SK-N-SH (cell line): ENCODE results near the gene TRMT61B. TPM values are rescaled to one million over a fixed set of nuclear protein-coding genes. Genes with fewer than 3 reads are reported as not detected.

Experiments used
- CTCF ChIA-PET: fragments of 300-600, 350-600 bp; formaldehyde crosslinking; extraction: SDS; loops from one replicate; lab custom pipeline; 2021; lab: Yijun Ruan, JAX
- POLR2A ChIA-PET: fragments of 350-600 bp; sonication (Branson Sonifier 250); formaldehyde crosslinking; extraction: SDS; loops from one replicate; lab custom pipeline; 2020; ENCODE audit warnings: antibody characterized with exemption, inconsistent platforms; lab: Yijun Ruan, JAX
- DNase-seq: peaks from one replicate; pipeline ENCODE4 v3.0.0; 2012
- H2AFZ ChIP-seq: fragments of 200-600 bp; sonication (generic); 2 replicates; pipeline ENCODE4 v1.8.1; 2016; ENCODE audit warnings: antibody characterized with exemption, mild to moderate bottlenecking, low read depth
- H3F3A ChIP-seq: fragments of 200-600 bp; sonication (generic); replicated peaks from 2 replicates; pipeline ENCODE3; 2016; ENCODE audit warnings: antibody characterized with exemption, mild to moderate bottlenecking; ENCODE audit not compliant: insufficient read depth
- H3K27ac ChIP-seq, 2 experiments: fragments of 200-500 bp in 1 of 2; fragments of 200-600 bp in 1 of 2; sonication (Bioruptor generic) in 1 of 2; sonication (generic), shearing (Covaris generic) in 1 of 2; 2 replicates each; pipeline versions ENCODE4 v1.5.1 to v1.6.1; 2014 to 2016; ENCODE audit warnings: low read depth in 2 of 2, inconsistent platforms in 1 of 2, low read length in 1 of 2, mild to moderate bottlenecking in 1 of 2, mixed read lengths in 1 of 2
- H3K27me3 ChIP-seq: fragments of 200-600 bp; sonication (generic), shearing (Covaris generic); 2 replicates; pipeline ENCODE4 v1.6.1; 2016; ENCODE audit warnings: mixed run types; ENCODE audit not compliant: insufficient read depth
- H3K36me3 ChIP-seq, 2 experiments: fragments of 200-500 bp in 1 of 2; fragments of 200-600 bp in 1 of 2; sonication (Bioruptor generic) in 1 of 2; sonication (generic) in 1 of 2; replicated peaks in 1 of 2; 2 replicates each; pipeline versions ENCODE3 to v1.5.1; 2014 to 2016; ENCODE audit warnings: low read length in 1 of 2, mild to moderate bottlenecking in 1 of 2; ENCODE audit not compliant: insufficient read depth in 2 of 2, control insufficient read depth in 1 of 2
- H3K4me1 ChIP-seq, 2 experiments: fragments of 200-500 bp in 1 of 2; fragments of 200-600 bp in 1 of 2; sonication (Bioruptor generic) in 1 of 2; sonication (generic), shearing (Covaris generic) in 1 of 2; 2 replicates each; pipeline versions ENCODE4 v1.5.1 to v1.6.1; 2014 to 2016; ENCODE audit warnings: low read depth in 1 of 2, low read length in 1 of 2, mixed run types in 1 of 2; ENCODE audit not compliant: insufficient read depth in 2 of 2, control insufficient read depth in 1 of 2
- H3K4me2 ChIP-seq: fragments of 200-600 bp; sonication (generic), shearing (Covaris generic); 2 replicates; pipeline ENCODE4 v1.6.1; 2017; ENCODE audit warnings: mixed run types
- H3K4me3 ChIP-seq, 2 experiments: fragments of 200-500 bp in 1 of 2; fragments of 200-600 bp in 1 of 2; sonication (Bioruptor generic) in 1 of 2; sonication (generic), shearing (Covaris generic) in 1 of 2; 2 replicates each; pipeline versions ENCODE4 v1.5.1 to v1.8.1; 2014 to 2016; ENCODE audit warnings: low read depth in 2 of 2, inconsistent platforms in 1 of 2, low read length in 1 of 2, mild to moderate bottlenecking in 1 of 2, mixed read lengths in 1 of 2, moderate library complexity in 1 of 2
- H3K79me2 ChIP-seq: fragments of 200-600 bp; sonication (generic); 2 replicates; pipeline ENCODE4 v1.8.1; 2017; ENCODE audit warnings: mild to moderate bottlenecking; ENCODE audit not compliant: insufficient read depth
- H3K9ac ChIP-seq: fragments of 200-600 bp; sonication (generic); 2 replicates; pipeline ENCODE4 v1.6.1; 2017; ENCODE audit warnings: mixed run types
- H3K9me2 ChIP-seq: fragments of 200-600 bp; sonication (generic); 2 replicates; pipeline ENCODE4 v1.6.1; 2017; ENCODE audit warnings: mixed run types
- H3K9me3 ChIP-seq: fragments of 200-600 bp; sonication (generic); 2 replicates; pipeline ENCODE4 v1.6.1; 2017; ENCODE audit warnings: mixed run types, mild to moderate bottlenecking, moderate library complexity
- H4K20me1 ChIP-seq: fragments of 200-600 bp; sonication (generic); 2 replicates; pipeline ENCODE4 v1.6.1; 2017; ENCODE audit warnings: mild to moderate bottlenecking, mixed run types; ENCODE audit not compliant: insufficient read depth
- CHD2 ChIP-seq: fragments of 150-350 bp; IDR thresholded peaks from 2 replicates; pipeline ENCODE4 v1.6.1; 2018; ENCODE audit warnings: low read length; ENCODE audit not compliant: partially characterized antibody
- ELF1 ChIP-seq: IDR thresholded peaks from 2 replicates; pipeline ENCODE4 v1.4.0; 2012
- EZH2phosphoT487 ChIP-seq: fragments of 200-600 bp; sonication (generic); IDR thresholded peaks from 2 replicates; pipeline ENCODE4 v1.6.1; 2017; ENCODE audit warnings: low read depth, mixed run types, mild to moderate bottlenecking, antibody characterized with exemption, moderate library complexity, borderline replicate concordance
- FOXJ3 ChIP-seq: sonication (generic); formaldehyde crosslinking; IDR thresholded peaks from 2 replicates; pipeline ENCODE4 v1.5.1; 2020; ENCODE audit warnings: mild to moderate bottlenecking, missing genetic modification reagents
- FOXM1 ChIP-seq: IDR thresholded peaks from 2 replicates; pipeline ENCODE4 v1.4.0; 2012; ENCODE audit warnings: low read depth, mild to moderate bottlenecking
- GABPA ChIP-seq: IDR thresholded peaks from 2 replicates; pipeline ENCODE4 v1.4.0; 2012; ENCODE audit warnings: low read depth, mild to moderate bottlenecking
- GATA2 ChIP-seq: sonication (generic); formaldehyde crosslinking; IDR thresholded peaks from 2 replicates; pipeline ENCODE4 v1.5.0; 2020; ENCODE audit warnings: mild to moderate bottlenecking, missing genetic modification reagents
- MXI1 ChIP-seq: IDR thresholded peaks from 2 replicates; pipeline ENCODE4 v1.6.1; 2012; ENCODE audit warnings: mild to moderate bottlenecking, low read depth, low read length, improper control_type of control experiment
- NRF1 ChIP-seq: IDR thresholded peaks from 2 replicates; pipeline ENCODE4 v1.6.1; 2012; ENCODE audit warnings: low read depth, mild to moderate bottlenecking, low read length
- POLR2AphosphoS5 ChIP-seq: IDR thresholded peaks from 2 replicates; pipeline ENCODE4 v1.6.1; 2012; ENCODE audit warnings: low read depth, low read length
- RXRA ChIP-seq: IDR thresholded peaks from 2 replicates; pipeline ENCODE4 v1.4.0; 2012; ENCODE audit warnings: low read depth, mild to moderate bottlenecking, borderline replicate concordance
- SIN3A ChIP-seq: IDR thresholded peaks from 2 replicates; pipeline ENCODE4 v1.6.1; 2012; ENCODE audit warnings: low read depth, mild to moderate bottlenecking, low read length, moderate library complexity, borderline replicate concordance
- TAF1 ChIP-seq: IDR thresholded peaks from 2 replicates; pipeline ENCODE4 v1.6.1; 2012; ENCODE audit warnings: low read depth, mild to moderate bottlenecking, low read length, moderate library complexity, borderline replicate concordance
- TCF12 ChIP-seq: IDR thresholded peaks from 2 replicates; pipeline ENCODE4 v1.4.0; 2012
- YY1 ChIP-seq: IDR thresholded peaks from 2 replicates; pipeline ENCODE4 v1.4.0; 2012; ENCODE audit warnings: low read depth, mild to moderate bottlenecking
- WGBS: methylation state at CpG from one replicate; pipeline ENCODE4 v1.1.6; 2017; ENCODE audit warnings: low lambda C conversion rate; 5-methylcytosine and 5-hydroxymethylcytosine counted together
- polyA plus RNA-seq, 3 experiments: library from polyadenylated mRNA; depleted of rRNA; stranded (reverse); fragments of >200 nt; gene quantifications; 2 replicates each; pipeline ENCODE4 v1.2.3, GENCODE V29; 2012
- TF ChIP-seq, protein P1 (sequence below): fragments of 200-600 bp; sonication (generic); IDR thresholded peaks from 2 replicates; pipeline ENCODE4 v1.6.1; 2017; ENCODE audit warnings: antibody characterized with exemption, mild to moderate bottlenecking, moderate library complexity
- TF ChIP-seq, protein P2 (sequence below): IDR thresholded peaks from 2 replicates; pipeline ENCODE4 v1.4.0; 2012; ENCODE audit warnings: low read depth, borderline replicate concordance
- TF ChIP-seq, protein P3 (sequence below): IDR thresholded peaks from 2 replicates; pipeline ENCODE4 v1.4.0; 2012; ENCODE audit warnings: low read depth
- TF ChIP-seq, protein P4 (sequence below): IDR thresholded peaks from 2 replicates; pipeline ENCODE4 v1.4.0; 2012; ENCODE audit warnings: low read depth, borderline replicate concordance
- TF ChIP-seq, protein P5 (sequence below): IDR thresholded peaks from 2 replicates; pipeline ENCODE4; 2012
- TF ChIP-seq, protein P6 (sequence below): IDR thresholded peaks from 2 replicates; pipeline ENCODE4 v1.6.1; 2012; ENCODE audit warnings: mild to moderate bottlenecking, low read depth, low read length, moderate library complexity

The TRMT61B gene
- 11.0 and 11.4 TPM in 2 replicates for polyA plus RNA-seq (2012; rRNA removed)
- polyA plus RNA-seq (2012; cell fraction: cytosol; rRNA removed) = 13.7 and 16.6 TPM in 2 replicates
- polyA plus RNA-seq (2012; cell fraction: nucleus; rRNA removed) = 11.6 and 13.2 TPM in 2 replicates

DNA sequence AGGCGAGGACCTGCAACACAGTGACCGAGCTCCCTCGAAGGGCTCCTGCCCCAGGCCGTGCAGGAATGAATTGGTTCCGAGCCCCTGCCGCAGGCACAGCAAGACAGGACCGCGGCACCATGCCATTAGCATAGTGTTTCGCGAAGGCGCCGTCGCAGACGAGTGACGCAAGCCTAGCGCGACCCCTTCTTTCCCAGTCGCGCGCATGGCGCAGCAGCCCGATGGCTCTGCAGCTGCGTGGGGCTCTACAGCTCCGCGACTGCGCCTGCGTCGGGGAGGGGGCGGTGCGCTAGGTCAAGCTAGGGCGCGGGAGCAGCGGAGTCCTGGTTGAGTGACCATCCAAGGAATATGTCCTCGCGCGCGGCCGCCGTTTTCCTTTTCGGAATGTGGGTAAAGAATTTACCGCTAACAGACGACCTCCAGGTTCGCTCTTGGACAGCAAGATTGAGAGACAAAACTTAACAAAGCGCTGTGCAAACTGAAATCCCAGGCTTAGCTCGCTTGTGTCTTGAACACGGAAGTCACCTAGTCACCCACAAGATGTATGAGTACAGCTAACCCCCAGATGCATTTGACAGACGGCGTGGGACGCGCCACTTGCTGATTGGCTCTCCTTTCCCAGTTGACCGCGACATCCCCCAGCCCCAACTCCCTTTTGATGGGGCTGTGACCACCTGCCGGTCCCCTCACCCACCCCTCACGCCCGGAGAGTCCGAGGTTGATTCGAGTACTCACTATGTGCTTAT is at the start of gene TRMT61B:
TSS of gene TRMT61B (minus strand) at position 164 of the 746 bp plus-strand sequence. CDS start at position 132, 32 bp downstream.
- peaks cover 0 to 4% of the 10 kb centered on the region in 2 experiments for H3K36me3 ChIP-seq
- H2AFZ ChIP-seq = peak within 1 kb of the TSS; percentile 97
- peak within 1 kb of the TSS; percentile 87 for H3K9ac ChIP-seq
- peak within 1 kb of the TSS; percentile 80 to 90 for H3K4me3 ChIP-seq
- DNase-seq = peak; percentile 99
- H3K4me1 ChIP-seq = peaks cover 10 to 17% of the 10 kb centered on the region in 2 experiments; a peak in 3 of 4 replicates
- H3K27ac ChIP-seq = peak within 1 kb of the TSS; percentile 60 to 71
- no peaks in the 10 kb centered on the region for H4K20me1 ChIP-seq
- CTCF ChIA-PET = interaction anchor here (1.2 to 2.5 kb wide), 2 partner anchors 276 to 304 kb away, joined by 3 to 13 read pairs; no protein-coding TSS in a partner anchor
- H3F3A ChIP-seq = peaks cover 3% of the 10 kb centered on the region
- H3K79me2 ChIP-seq = peaks cover 46% of the 10 kb centered on the region
- POLR2A ChIA-PET = interaction anchor here (0.6 to 2.4 kb wide), 5 partner anchors 10 to 205 kb away, joined by 3 to 13 read pairs (median 4); partner anchors contain the start of genes PPP1CB and WDR43
- WGBS = 2% methylated on average over 49 of the region's 57 CpGs
- H3K9me2 ChIP-seq = no peaks in the 10 kb centered on the region
- peak within 1 kb of the TSS; percentile 95 for H3K4me2 ChIP-seq
- no peaks in the 10 kb centered on the region for H3K9me3 ChIP-seq
- H3K27me3 ChIP-seq = peaks cover 3% of the 10 kb centered on the region; the same call in 1 of the 2 replicates
- peak; percentile 77 for TF ChIP-seq ELF1
- TF ChIP-seq MXI1 = peak; percentile 98
- no peak for TF ChIP-seq RXRA
- TF ChIP-seq EZH2phosphoT487 = no peak
- TF ChIP-seq, protein P1, sequence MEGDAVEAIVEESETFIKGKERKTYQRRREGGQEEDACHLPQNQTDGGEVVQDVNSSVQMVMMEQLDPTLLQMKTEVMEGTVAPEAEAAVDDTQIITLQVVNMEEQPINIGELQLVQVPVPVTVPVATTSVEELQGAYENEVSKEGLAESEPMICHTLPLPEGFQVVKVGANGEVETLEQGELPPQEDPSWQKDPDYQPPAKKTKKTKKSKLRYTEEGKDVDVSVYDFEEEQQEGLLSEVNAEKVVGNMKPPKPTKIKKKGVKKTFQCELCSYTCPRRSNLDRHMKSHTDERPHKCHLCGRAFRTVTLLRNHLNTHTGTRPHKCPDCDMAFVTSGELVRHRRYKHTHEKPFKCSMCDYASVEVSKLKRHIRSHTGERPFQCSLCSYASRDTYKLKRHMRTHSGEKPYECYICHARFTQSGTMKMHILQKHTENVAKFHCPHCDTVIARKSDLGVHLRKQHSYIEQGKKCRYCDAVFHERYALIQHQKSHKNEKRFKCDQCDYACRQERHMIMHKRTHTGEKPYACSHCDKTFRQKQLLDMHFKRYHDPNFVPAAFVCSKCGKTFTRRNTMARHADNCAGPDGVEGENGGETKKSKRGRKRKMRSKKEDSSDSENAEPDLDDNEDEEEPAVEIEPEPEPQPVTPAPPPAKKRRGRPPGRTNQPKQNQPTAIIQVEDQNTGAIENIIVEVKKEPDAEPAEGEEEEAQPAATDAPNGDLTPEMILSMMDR = no peak
- TF ChIP-seq POLR2AphosphoS5 = peak; percentile 90
- TF ChIP-seq SIN3A = peak; percentile 85; the same call in 1 of the 2 replicates
- TF ChIP-seq NRF1 = peak; percentile 97
- TF ChIP-seq, protein P2, sequence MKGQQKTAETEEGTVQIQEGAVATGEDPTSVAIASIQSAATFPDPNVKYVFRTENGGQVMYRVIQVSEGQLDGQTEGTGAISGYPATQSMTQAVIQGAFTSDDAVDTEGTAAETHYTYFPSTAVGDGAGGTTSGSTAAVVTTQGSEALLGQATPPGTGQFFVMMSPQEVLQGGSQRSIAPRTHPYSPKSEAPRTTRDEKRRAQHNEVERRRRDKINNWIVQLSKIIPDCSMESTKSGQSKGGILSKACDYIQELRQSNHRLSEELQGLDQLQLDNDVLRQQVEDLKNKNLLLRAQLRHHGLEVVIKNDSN = no peak
- peak; percentile 44; the same call in 1 of the 2 replicates for TF ChIP-seq FOXJ3 (CRISPR knock-in tag)
- TF ChIP-seq, protein P3, sequence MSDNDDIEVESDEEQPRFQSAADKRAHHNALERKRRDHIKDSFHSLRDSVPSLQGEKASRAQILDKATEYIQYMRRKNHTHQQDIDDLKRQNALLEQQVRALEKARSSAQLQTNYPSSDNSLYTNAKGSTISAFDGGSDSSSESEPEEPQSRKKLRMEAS = peak; percentile 95
- peak; percentile 87 for TF ChIP-seq CHD2
- TF ChIP-seq TCF12 = peak; percentile 41; the same call in 1 of the 2 replicates
- TF ChIP-seq, protein P4, sequence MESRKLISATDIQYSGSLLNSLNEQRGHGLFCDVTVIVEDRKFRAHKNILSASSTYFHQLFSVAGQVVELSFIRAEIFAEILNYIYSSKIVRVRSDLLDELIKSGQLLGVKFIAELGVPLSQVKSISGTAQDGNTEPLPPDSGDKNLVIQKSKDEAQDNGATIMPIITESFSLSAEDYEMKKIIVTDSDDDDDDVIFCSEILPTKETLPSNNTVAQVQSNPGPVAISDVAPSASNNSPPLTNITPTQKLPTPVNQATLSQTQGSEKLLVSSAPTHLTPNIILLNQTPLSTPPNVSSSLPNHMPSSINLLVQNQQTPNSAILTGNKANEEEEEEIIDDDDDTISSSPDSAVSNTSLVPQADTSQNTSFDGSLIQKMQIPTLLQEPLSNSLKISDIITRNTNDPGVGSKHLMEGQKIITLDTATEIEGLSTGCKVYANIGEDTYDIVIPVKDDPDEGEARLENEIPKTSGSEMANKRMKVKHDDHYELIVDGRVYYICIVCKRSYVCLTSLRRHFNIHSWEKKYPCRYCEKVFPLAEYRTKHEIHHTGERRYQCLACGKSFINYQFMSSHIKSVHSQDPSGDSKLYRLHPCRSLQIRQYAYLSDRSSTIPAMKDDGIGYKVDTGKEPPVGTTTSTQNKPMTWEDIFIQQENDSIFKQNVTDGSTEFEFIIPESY = 0 out of 2 replicates have a peak, but pooled peaks have one; percentile 41
- peak; percentile 86 for TF ChIP-seq YY1
- TF ChIP-seq GATA2 (CRISPR knock-in tag) = no peak
- TF ChIP-seq, protein P5, sequence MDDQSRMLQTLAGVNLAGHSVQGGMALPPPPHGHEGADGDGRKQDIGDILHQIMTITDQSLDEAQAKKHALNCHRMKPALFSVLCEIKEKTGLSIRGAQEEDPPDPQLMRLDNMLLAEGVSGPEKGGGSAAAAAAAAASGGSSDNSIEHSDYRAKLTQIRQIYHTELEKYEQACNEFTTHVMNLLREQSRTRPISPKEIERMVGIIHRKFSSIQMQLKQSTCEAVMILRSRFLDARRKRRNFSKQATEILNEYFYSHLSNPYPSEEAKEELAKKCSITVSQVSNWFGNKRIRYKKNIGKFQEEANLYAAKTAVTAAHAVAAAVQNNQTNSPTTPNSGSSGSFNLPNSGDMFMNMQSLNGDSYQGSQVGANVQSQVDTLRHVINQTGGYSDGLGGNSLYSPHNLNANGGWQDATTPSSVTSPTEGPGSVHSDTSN = 0 out of 2 replicates have a peak, but pooled peaks have one; percentile 25
- TF ChIP-seq GABPA = 0 out of 2 replicates have a peak, but pooled peaks have one; percentile 22
- TF ChIP-seq, protein P6, sequence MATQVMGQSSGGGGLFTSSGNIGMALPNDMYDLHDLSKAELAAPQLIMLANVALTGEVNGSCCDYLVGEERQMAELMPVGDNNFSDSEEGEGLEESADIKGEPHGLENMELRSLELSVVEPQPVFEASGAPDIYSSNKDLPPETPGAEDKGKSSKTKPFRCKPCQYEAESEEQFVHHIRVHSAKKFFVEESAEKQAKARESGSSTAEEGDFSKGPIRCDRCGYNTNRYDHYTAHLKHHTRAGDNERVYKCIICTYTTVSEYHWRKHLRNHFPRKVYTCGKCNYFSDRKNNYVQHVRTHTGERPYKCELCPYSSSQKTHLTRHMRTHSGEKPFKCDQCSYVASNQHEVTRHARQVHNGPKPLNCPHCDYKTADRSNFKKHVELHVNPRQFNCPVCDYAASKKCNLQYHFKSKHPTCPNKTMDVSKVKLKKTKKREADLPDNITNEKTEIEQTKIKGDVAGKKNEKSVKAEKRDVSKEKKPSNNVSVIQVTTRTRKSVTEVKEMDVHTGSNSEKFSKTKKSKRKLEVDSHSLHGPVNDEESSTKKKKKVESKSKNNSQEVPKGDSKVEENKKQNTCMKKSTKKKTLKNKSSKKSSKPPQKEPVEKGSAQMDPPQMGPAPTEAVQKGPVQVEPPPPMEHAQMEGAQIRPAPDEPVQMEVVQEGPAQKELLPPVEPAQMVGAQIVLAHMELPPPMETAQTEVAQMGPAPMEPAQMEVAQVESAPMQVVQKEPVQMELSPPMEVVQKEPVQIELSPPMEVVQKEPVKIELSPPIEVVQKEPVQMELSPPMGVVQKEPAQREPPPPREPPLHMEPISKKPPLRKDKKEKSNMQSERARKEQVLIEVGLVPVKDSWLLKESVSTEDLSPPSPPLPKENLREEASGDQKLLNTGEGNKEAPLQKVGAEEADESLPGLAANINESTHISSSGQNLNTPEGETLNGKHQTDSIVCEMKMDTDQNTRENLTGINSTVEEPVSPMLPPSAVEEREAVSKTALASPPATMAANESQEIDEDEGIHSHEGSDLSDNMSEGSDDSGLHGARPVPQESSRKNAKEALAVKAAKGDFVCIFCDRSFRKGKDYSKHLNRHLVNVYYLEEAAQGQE = peak; percentile 58
- TF ChIP-seq FOXM1 = no peak
- TF ChIP-seq TAF1 = peak; percentile 92
